Subcutaneous adipose tissue (tissue), 4 donors: ENCODE results near the gene ZNF341. TPM values are rescaled to one million over a fixed set of nuclear protein-coding genes. Genes with fewer than 3 reads are reported as not detected.

Experiments used
- total RNA-seq, 4 donors: library from RNA; depleted of rRNA; stranded (reverse); fragments of >200 nt; gene quantifications; one replicate each; pipeline ENCODE4 v1.1.0, GENCODE V29; 2016
- TF ChIP-seq, protein P1 (sequence below): fragments of 450-650 bp; IDR thresholded peaks from one replicate; pipeline ENCODE4 v1.5.1; 2016; ENCODE audit warnings: low read depth, mild to moderate bottlenecking, control low read depth, antibody characterized with exemption, moderate library complexity

Gene ZNF341
- total RNA-seq, 4 donors from 2014 or later, result 0.65 to 2.8 (median 1.1) TPM

DNA sequence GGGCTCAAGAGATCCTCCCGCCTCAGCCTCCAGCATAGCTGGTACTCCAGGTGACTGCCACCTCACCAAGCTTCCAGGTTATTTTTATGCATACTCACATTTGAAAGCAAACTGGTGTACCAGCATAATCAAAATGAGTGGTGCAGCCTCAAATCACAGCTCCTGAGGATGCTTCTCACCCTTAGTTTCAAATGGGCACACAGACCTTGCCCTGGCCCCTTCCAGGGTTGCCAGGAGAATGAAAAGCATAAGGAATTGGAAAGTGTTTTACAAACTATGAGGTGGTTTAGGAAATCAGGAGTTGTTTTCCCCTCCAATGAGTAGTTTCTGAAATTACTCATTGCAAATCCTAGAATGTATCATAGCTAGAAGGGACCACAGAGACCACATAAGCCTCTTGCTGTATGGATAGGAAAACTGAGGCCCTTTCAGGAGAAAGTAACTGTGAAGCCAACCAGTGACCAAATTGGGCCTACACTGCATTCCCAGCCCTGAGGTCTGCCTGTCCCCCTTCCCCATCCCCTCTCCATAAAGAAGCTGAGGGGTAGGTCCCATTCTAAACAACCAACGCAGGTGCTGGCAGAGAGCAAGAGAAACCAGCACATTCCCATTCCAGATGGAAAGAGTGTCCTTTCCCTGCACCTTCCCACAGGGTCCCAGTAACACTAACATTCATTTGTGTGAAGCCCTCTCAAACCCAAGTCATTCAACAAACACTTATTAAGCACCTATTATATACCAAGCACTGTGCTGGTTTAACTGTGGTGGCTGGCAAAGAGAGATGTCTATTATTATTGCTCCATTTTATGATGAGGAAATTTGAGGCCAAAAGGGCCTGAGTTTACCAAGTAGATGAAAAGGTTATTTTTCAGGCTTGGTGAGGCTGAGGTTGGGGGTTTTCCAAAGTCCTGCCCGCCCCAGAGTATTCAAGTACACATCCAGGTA lies 43.5 kb upstream of the ZNF341 start:
- TF ChIP-seq, protein P1, sequence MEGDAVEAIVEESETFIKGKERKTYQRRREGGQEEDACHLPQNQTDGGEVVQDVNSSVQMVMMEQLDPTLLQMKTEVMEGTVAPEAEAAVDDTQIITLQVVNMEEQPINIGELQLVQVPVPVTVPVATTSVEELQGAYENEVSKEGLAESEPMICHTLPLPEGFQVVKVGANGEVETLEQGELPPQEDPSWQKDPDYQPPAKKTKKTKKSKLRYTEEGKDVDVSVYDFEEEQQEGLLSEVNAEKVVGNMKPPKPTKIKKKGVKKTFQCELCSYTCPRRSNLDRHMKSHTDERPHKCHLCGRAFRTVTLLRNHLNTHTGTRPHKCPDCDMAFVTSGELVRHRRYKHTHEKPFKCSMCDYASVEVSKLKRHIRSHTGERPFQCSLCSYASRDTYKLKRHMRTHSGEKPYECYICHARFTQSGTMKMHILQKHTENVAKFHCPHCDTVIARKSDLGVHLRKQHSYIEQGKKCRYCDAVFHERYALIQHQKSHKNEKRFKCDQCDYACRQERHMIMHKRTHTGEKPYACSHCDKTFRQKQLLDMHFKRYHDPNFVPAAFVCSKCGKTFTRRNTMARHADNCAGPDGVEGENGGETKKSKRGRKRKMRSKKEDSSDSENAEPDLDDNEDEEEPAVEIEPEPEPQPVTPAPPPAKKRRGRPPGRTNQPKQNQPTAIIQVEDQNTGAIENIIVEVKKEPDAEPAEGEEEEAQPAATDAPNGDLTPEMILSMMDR, result no peak

GRCh38 chr20:33688938-33689424 lies 42.8 kb upstream of the ZNF341 start:
- TF ChIP-seq, protein P1, result no peak

- TF ChIP-seq, protein P1, result no peak
Observed at GRCh38 chr20:33689493-33689892, 42.3 kb upstream of the ZNF341 start.

DNA sequence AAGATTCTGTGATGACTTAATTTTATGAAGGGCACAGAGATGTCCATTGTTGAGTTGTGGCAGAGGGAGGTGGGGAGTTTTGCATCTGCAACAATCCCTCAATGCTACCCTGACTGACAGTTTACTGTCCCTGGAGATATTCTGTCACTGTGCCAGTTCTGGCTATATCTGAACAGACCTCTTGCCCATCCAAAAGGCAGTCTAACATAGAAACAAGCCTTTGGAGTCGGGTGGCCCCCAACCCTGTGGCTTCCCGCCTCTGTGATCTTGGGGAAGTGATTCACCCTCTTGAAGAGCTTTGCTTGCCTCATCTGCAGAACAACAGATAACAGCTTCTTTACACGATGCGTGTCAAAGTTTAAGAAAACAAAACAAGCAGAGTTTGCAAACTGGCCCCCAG lies 41.8 kb upstream of the ZNF341 start:
- TF ChIP-seq, protein P1, result no peak

DNA sequence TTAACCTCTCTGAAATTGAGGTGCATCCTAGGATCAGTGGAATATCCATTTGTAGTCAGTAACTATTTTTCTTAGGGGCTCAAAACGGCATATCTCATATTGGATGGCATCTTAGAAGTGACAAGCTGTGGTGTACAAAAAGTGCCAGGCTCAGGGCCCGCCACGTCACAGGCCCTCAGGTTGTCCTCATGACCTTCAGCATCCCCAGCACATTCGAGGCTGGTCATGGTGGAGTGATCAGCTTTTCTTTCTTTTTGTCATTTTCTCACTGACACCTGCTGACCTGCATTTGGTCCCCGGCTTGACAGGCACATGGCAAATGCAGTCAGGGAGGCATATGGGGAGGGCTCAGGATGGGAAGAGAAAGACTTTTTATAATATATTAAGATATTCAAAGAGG lies 38.5 kb upstream of the ZNF341 start:
- TF ChIP-seq, protein P1, result no peak

GRCh38 chr20:33693741-33694638 lies 37.8 kb upstream of the ZNF341 start:
- TF ChIP-seq, protein P1, result no peak

DNA sequence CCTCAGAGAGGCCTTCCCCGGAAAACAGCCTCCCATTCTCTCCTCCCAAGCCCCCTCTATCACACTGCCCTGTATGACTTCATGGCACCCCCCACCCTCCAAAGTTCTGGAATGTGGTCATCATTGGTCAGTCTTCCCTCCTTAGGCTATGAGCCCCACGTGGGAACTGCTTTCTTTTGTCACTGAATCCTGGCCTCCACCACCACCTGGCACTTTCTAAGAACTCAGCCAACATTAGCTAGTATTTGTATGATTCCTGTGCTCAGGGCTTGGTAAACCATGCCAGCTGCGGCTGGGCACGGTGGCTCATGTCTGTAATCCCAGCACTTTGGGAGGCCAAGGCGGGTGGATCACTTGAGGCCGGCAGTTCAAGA lies 37.2 kb upstream of the ZNF341 start:
- TF ChIP-seq, protein P1, result no peak
